OCI-M2 (cell line): ENCODE data around the gene SH3BP4.

Source experiments
- DNase-seq: peaks from one replicate; lab custom pipeline; 2025; ENCODE audit not compliant: unreplicated experiment; lab: John Stamatoyannopoulos, UW

Gene SH3BP4

DNA sequence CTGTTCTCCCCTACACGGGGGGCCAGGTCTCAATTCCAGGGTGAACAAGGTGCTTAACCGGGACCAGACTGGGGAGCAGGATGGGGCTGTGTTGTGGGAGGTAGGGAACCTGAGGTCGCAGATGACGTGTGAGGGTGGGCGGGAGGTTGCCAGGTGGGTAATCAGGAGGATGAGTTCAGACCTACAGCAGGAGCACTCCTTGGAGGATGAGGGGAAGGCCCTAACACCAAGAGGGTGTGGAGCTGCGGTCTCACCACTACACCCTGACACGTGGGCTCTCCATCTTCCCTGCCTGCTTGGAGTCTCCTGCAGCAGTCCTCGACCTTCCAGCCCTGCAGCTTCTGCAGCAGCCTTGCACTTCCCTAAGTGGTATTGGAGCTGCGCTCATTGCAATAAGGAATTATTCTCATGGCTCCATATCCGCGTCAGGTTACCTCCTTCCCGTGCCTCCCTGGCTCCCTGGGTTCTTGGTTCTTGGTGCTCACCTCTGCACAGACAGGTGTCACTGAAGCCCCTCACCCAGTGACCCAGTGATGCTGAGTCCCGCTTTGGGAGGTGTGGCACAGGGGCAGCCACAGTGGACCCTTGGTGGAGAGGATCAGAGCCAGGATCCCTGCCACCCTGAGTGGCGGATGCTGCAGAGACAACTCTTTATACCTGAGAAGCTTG lies 15.5 kb downstream of the SH3BP4 start:
- DNase-seq = no peak

DNA sequence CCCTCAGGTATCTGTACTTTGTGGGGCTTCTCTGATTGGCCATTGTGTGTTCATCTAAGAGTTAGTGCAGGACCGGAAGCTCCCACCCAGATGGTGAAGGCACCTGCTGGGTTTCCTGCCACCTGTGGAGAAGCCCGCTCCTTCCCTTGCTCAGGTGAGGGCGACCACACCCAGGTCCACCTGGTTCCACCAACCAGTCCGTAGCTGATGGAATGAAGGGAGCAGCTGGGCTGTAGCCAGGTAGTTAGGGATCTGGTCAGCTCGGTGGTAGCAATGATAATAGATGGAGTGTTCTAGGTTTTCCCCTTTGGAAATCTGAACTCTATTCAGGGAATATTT lies 16.0 kb downstream of the SH3BP4 start:
- no peak for DNase-seq

DNA sequence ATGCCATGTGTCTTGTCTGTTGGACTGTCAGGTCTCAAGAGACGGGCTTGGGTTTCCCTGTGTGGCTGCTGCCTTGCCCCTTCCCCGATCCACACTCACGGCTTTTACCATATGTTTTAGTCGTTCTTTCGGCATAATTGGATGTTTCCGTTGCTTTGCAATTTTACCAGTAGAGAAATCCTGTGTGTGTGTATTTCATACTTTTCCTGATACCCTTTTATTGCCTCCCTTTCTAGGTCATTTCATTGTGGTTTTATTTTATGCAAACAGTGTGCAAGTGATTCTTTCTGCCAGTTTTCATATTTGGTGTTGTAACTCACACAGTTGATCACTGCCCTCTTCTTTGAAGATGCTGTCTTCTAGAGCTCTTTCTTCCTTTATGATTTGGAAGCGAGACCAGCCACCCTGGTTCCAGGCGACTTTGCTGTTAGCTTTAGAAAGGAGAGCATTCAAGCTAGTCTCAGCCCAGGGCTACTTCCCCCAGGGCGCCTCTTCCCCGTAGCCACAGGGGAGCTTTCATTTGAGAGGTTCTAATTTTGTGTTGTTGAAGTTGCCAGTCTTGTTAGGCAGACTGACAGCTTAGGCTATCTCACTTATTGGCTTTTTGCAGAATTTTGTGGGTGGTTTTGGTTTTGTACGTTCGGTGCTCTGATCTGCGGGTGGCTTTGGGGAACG lies 17.0 kb downstream of the SH3BP4 start:
- no peak for DNase-seq

DNA sequence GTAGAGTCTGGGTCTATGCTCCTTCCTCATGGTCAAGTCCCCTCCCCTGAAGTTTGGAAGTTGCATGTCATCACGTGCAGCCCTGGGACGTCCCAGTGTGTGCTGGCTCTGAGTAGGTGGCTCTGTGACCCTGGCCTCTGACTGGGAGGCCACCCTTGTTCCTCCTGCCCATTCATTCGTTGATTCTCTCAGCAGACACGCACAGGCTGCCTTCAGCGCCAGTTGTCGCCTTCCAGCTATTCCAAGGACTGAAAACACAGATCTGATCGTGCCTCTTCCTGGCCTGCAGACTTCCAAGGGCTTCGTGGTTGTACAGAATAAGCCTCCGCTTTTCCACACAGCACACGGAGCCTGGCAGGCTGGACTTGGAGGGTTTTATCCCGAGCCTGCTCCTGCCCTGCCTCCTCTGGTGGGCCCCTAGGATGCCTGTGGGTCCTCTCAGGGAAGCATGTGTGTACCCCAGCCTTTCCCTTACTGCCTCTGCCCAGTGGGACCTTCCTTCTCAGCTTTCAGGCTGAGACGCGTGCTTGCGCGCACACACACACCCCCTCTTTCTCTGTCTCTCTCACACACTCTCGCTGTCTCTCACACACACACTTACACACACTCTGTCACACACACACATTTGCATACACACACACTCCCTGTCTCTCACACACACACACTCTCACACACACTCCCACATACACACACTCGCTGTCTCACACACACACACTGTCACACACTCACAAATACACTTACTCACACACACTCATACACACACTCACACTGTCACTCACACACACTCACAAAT lies 17.7 kb downstream of the SH3BP4 start:
- no peak for DNase-seq

DNA sequence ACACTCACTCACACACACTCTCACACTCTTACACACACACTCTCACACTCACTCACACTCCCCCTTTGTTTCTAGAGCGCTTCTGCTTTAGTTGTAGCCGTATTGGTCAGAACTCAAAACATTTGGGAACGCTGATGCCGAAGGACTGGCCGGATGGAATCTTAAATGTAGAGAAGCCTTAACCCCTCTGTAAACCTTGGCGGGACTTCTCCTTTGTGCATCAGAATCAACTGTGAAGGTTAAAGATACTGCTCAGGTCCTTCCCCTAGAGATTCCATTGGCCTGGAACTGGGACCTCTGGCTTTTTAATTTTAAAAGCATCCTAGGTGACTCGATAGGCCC lies 18.3 kb downstream of the SH3BP4 start:
- no peak for DNase-seq

DNA sequence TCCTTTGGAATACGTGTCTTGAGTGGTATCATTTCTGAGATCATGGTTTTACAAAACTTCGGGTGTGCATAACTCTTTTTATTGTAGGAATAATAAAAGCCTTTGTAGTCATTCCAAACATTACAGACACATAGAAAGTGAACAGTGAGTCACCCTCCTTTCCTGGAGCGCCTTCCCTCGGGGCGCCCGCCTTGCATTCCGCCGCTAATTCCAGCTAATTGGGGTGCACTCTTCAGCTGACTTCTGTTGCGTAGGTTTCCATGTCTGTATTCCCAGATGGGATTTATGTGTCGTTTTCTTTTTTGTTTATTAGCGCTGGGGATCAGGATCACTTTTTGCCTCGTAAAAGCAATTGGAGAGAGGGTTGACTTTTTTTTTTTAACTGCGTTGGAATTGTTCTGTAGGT lies 18.7 kb downstream of the SH3BP4 start:
- DNase-seq = no peak

DNA sequence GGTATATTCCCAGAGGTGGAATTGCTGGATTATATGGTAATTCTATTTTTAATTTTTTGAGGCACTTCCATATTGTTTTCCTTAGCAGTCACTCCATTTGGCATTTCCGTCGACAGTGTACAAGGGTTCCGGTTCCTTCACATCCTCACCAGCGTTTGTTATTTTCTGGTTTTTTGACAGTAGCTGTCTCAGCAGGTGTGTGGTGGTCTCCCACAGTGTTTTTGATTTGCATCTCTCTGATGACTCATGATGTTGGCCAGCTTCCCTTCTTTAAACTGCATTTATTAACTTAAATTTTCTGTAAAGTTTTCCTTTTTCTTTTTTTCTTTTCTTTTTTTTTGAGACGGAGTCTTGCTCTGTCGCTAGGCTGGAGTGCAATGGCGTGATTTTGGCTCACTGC lies 19.7 kb downstream of the SH3BP4 start:
- DNase-seq = no peak

DNA sequence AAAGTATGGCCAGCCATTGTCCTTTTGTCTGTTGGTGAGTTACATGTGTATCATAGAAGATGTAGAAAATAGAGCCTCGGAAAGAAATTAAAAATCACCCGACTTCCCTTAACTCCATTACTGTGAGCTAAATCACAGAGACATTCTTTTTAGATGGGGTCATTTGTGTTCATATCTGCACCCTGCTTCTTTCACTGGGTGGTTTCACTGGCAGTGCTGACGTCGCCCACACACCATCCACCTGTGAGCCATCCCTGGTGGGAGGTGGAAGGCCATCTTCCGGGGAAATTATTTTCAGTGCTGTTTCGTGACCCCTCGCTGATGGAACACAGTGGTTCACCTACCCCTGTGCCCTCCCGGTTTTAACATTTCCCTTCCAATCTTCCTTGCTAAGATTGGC lies 21.2 kb downstream of the SH3BP4 start:
- DNase-seq = no peak

DNA sequence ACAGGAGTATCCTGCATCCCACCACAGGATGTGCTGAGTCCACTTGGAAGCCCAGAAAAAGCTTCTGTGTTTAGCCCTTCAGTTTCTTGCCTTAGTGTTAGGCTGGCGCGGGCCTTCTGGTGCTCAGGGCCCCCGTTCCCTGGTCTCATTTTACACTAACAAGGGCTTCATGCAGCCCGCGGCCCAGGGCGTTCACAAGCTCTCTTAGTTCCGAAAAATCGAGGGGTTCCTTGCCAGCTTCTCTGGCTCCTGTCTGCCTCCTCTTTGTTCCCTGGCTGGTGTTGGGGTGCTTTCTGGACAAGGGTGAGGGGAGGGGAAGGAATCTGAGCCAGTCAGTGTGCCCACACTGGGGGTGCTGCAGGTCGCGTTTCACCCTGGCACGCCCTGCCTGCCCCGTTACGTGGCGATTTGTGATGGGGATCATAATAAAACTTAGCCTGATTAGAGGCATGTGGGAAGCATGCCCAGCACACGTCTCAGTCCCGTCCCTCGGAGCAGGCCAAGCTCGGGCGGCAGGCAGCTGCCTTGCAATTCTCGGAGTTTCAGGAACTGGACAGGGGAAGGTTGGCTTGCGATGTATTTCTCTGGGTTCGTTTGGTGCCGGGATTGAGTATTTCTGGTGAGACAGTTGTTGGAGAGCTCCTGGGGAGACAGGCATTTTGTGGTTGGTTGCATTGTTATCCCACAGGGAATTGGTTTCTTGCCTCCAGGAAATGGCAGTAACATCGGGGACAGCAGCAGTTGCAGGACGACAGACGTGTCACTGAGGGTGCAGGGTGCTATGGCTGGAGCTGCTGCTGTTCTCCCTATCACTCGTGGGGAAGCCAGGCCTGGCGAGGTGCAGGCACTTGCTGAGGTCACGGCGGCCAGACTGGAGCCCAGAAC lies 22.9 kb downstream of the SH3BP4 start:
- no peak for DNase-seq

DNA sequence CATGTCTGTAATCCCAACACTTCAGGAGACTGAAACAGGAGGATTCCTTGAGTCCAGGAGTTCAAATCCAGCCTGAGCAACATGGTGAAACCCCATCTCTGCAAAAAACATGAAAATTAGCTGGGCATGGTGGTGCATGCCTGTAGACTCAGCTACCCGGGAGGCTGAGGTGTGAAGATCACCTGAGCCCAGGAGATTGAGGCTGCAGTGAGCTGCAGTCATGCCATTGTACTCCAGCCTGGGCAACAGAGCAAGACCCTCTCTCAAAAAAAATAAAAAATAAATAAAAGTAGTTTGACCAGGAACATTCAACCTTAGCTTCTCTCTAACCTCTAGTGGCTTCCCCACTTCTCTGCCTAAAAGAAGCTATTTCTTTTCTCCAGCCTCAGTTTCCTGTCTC lies 23.8 kb downstream of the SH3BP4 start:
- no peak for DNase-seq

DNA sequence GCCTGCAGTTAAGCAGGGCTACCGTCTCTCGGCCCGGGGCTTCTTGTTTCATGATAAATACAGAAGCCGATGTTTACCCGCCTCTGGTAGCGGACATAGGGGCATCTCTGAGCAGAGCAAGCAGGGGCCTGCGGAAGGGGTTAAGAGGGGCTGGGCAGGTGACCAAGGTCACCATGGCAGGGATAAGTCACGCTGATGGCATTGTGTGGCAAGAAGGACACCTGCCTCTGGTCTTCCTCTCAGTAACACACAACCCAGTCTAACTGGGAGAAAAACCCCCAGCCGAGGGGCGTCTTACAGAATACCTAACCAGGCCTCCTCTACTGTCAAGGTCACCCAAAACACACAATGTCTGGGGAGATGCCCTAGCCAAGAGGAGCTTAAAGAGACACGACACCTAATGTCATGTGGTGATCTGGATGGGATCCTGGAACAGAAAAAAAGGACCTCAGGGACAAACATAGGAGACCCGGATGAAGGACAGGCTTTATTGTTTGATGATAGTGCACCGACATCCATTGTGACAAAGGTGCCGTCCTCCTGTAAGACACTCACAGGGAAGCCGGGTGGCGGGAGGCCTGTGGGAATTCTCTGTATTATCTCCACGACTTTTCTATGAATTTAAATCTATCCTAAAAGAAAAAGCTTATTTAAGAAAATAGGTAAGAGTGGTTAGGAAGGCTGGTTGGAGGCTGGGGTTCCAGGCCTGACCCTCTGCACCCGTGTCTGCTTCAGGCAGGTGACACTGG lies 24.8 kb downstream of the SH3BP4 start:
- DNase-seq = no peak

DNA sequence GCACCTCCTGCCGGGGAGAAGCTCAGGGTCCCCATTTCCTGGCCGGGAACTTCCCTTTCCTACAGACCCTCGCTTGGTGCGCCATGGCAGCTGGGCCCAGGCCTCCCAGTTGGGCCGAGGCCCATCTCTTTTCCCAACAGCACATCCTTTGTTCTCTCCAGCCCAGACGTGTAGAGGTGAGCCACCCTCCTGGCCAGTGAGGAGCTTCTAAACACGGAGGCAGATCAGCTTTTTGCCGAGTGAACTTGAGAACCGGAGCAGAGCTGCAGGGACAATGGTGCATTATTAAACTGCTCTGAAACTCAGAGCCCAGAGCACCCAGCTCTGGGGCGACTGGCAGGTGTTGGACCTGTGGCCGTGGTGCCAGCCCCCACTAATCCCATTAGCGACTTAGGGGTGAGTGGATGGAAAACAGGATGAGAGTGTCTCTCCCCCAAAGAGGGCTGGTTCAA lies 25.4 kb downstream of the SH3BP4 start:
- no peak for DNase-seq

DNA sequence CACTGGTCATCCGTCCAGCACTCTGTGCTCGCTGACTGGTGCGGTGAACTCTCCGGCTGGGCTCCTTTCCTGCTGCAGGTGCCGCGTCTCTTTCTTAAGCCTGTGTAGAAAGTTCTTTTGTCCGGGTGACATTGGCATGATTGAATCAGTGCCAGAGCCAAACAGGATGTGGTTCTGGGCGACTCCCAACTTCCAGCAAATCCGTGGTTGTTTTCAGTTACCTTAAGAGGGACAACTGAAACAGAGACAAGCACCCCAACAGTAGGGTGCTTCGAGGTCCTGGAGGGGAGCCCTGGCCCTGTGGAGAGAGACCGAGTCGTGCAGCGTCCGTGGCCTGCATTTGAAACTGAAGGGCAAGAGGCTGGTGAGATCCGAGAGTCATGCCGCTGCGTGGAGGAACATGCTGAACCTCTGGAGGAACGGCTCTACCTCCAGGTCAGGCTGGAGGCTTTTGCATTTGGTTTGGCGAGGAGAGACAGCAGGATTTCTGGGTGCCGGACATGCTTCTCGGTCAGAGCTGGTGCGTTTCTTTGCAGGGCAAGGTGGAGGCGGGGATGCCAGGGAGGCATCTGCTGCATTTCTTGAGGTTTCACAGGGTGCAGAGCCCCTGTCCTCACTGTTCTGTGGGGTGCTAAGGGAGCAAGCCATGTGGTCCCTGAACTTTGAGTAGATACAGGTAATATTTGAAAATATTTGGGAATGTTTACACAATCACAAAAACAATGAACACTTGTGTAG lies 26.8 kb downstream of the SH3BP4 start:
- DNase-seq = no peak

DNA sequence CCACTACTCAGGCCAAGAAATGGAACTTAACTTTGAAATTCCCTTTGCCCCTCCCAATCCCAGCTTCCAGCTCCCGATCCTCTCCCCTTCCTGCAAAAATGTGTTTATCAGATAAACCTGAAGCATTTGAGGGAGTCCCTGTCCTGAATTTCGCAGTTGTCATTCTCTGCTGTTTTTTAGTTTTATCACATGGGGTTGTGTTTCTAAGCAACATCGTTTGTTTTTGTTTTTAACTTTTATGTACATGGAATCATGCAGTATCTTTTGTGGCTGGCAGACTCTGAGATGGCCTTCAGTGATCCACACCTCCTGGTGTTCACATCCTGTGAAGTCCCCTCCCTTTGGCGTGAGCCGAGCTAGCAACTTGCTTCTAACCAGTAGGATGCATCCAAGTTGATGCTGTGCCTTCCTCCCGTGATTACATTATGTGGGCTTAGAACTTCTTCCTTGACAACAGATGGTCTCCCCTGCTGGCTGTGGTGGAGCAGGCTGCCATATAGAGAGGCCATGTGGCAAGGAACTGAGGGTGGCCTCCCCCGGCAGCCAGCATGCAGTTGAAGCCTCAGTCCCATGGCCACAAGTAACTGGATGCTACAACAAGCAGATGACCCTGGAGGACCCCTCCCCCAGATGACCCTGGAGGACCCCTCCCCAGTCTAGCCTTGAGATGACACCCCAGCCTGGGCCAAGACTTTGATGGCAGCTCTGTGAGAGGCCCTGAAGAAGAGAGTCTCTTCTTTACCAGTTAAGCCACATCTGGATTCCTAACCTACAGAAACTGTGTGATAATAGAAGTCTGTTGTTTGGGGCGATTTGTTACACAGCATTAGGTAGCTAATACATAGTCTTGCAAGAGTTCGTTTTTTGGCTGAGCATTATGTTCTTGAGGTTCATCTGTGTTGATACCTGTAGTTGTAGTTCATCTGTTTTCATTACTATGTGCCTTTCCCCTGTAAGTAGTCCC lies 27.7 kb downstream of the SH3BP4 start:
- DNase-seq = no peak

DNA sequence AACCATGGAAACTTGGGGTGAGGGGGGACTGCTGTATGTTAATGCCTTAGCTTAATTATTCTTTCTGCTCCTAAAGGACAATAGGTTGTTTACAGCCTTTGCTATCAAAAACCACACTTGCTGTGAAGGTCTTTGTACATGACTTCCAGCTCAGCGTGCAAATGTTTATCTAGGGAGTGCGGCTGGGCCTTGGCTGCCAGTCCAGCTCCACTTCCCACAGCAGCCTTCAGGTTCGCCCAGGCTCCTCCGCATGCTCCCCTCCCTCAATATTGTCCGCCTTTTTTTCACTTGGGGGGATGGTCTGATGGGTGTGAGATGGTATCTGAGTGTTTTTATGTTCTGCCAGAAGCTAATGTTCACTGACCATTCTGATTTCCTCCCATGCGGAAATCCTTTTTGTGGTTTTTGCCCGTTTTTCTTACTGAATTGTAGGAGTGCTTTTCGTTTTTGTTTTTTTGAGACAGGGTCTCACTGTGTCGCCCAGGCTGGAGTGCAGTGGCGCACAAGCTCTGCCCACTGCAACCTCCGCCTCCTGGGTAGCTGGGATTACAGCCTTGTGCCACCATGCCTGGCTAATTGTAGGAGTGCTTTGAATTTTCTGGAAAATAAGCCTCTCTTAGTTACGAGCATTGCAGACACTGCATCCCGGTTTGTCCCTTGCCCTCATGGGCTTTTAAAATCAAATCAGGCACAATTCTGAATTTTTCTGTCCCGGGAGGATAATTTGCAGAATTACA lies 28.8 kb downstream of the SH3BP4 start:
- DNase-seq = no peak

DNA sequence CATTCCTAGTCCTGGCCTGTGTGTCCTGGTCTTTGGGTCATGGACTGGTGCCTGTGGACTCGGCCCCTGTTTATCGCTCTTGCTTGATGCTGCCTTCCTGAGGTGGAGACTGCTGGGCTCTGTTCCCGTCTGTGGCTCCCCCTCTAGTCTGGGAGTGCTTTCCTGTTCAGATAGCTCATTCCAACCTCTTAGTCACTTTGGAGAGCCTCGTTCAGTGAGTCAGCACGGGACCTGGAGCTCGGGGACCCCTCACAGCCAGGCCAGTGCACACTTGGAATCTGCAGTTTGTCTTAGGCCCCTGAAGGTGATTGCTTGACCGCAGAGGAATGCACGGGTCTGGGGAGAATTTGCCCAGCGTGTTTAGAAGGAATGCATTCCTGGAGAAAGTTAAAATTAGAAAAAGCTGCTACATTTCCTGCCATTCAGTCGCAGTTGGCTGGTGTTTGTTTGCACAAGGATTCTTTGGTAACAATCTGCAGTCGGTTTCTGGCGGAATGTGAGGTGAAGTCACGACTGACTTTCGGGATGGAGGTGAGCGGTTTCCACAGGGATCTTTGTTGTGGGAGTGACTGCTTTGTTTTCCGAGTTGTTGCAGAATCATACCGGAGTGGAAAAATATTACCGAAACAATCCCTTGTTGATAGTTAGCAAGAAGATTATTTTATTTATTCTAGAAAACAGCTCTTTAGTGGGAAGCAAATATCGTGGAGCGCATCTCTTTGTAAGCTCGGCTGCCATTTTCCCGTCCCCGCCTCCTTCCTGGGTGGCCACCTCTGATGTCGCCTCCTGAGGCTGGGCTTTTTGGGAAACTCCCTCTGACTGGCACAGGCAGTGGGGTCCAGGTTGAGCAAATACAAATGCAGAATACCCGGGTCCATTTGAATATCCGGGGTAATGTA lies 29.6 kb downstream of the SH3BP4 start:
- DNase-seq = no peak
